T-helper 2 cell treated with Interferon-gamma antibody and Interleukin-4, amounts not matched to agents 100 ng/mL and 5 ng/mL, for 36 hours (primary cell): ENCODE results near the gene ST6GALNAC6. TPM values are rescaled to one million over a fixed set of nuclear protein-coding genes. Genes with fewer than 3 reads are reported as not detected.

Experiments
- intact Hi-C: fragments of 100-400 bp; cut with micrococcal nuclease; formaldehyde crosslinking; loops from one replicate; pipeline ENCODE4 v1.15.1; 2023
- total RNA-seq: library from RNA; stranded (reverse); gene quantifications from 2 replicates; pipeline ENCODE4 v1.2.3, GENCODE V29; 2022

ST6GALNAC6 gene
- total RNA-seq, 1 donor from 2014 or later = 96.1 TPM

GRCh38 chr9:127918183-127919107 is 19.0 kb upstream of the ST6GALNAC6 start:
- intact Hi-C loops = loop anchor here (2.0 to 5.0 kb wide), 2 partner anchors 146 to 414 kb away; no protein-coding TSS in a partner anchor

DNA sequence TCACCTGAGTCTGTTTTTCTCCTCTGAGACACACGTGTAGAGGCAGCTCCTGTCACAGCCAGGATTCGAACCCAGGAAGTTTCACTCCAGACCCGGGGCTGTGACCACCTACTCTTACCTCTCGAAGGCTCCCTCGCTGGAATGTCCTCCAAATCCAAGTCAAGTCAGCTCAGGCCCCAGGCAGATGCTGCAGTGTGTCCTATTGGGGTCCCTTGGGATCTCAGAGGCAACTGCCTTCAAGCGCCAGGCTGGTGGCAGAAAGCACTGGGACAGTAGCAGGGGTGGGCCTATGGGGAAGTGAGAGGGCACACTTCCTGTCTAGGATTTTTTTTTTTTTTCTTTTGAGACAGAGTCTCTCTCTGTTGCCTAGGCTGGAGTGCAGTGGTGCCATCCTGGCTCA is 18.2 kb upstream of the ST6GALNAC6 start:
- intact Hi-C loops = loop anchor here (1.0 to 5.0 kb wide), 5 partner anchors 14 to 413 kb away; partner anchors contain the start of gene ST6GALNAC6

DNA sequence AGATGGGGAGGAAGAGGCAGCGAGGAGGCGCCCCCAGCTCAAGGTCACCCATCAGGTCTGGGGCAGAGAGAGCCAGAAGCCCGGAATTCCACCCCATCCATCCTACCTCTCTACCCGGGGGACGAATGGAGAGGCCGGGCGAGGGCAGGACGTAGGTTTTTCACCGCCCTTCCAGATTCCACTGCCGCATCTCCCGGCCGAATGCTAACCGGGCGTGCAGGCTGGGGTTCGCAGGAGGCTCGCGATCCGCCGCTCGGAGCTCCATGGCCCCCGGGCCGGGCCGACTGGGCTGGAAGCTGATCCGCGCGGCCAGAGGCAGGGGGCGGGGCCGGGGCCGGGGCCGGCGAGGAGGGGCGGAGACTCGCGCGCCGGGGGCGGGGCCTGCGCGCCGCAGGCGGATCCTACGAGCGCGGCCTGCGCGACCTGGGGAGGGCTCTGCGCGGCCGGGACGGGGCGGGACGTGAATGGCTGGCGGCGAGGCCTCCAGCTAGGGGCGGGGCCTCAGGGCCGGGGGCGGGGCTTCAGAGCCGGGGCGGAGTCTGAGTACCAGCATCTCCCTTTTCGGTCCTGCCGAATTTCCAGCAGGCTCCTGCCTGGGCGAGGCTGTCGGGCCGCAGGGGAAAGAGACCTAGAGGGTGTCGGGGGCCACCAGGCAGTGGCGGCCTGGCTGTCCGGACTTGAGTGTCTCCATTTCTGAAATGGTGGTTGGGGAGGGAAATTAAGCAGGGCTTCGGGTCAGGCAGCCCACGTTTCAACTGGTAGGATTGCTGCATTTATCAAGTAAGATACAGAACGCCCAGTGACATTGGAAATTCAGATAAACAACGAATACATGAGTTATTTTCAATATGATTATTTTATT is 17.5 kb upstream of the ST6GALNAC6 start, which contains the start of gene ST6GALNAC4:
Gene ST6GALNAC4, minus strand, starts transcription at position 322 of the 862 bp plus-strand sequence. CDS start 622 bp downstream, outside the sequence.
- intact Hi-C loops = loop anchor here (1.0 to 5.0 kb wide), 4 partner anchors 14 to 145 kb away; partner anchors contain the start of gene ST6GALNAC6

DNA sequence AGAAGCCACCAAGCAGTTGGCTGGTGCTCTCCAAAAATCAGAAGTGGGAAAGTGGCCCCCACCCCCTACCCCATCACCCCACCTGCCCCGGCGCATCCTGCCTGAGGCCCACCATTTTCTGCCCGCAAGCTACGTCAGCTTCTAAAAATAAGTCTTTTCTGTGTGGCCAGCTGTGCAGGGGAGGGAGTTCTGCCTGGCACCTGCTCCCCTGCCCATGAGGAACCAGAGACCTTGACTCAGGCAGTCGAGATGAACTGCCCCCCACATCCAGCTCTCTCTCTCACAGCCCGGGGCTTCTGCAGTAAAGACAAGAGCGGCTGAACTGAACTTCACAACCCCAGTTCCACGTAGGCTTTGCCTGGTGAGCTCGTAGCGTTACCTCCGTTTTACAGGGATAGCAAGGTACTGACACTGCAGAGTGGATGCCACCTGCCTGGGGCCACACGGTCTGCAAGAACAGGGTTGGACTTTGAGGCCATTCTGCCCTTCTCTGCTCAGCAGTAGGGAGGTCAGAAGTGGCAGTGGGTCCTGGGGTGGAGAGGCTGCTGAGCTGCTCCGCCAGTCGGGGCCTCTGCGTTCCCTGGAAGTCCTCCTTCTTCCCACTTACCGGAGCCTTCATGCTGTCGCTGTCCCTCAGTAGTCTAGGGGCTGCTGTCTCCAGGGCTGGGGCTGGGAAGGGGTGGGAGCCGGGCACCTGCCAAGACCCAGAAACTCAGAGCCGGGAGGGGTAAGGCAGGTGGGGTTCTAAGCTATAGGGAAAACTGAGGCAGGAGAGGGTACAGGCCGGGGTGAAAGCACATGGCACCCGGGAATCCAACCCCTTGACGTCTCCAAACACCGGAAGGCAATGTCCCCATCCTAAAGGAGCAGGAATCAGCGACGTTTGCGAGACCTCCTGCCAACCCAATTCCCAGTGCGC is 16.7 kb upstream of the ST6GALNAC6 start:
- intact Hi-C loops = loop anchor here (2.0 to 5.0 kb wide), 2 partner anchors 131 to 144 kb away; no protein-coding TSS in a partner anchor

- intact Hi-C loops = loop anchor here (5.0 kb wide), 1 partner anchor 143 kb away; no protein-coding TSS in a partner anchor
Measured at GRCh38 chr9:127915325-127915752, 15.9 kb upstream of the ST6GALNAC6 start.

DNA sequence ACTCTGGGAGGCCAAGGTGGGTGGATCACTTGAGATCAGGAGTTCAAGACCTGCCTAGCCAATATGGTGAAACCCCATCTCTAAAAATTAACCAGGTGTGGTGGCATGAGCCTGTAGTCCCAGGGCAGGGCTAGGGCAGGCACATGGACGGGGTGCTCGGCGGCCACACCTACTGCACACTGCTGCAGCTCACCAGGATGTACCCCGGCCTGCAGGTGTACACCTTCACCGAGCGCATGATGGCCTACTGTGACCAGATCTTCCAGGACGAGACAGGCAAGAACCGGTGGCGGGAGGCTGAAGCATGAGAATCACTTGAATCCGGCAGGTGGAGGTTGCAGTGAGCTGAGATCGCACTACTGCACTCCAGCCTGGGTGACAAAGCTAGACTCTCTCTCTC is 14.3 kb upstream of the ST6GALNAC6 start:
- intact Hi-C loops = no loop called here

- intact Hi-C loops = no loop called here
Measured at GRCh38 chr9:127912882-127913281, 13.5 kb upstream of the ST6GALNAC6 start.

DNA sequence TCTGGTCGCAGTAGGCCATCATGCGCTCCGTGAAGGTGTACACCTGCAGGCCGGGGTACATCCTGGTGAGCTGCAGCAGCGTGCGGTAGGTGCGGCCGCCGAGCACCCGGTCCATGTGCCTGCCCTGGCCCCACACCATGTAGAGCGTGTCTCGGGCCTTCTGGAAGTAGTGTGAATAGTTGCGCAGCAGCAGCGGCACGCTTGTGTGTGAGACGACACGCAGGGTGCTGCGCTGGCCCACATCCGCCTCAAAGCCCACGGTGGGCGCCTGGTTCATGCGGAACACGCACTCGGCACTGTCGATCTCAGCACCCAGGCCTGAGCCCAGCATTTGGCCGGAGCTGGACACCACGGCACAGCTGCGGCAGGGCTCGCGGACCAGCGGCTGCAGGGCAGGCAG is 12.9 kb upstream of the ST6GALNAC6 start:
- intact Hi-C loops = no loop called here

GRCh38 chr9:127910613-127911205 is 11.3 kb upstream of the ST6GALNAC6 start:
- intact Hi-C loops = no loop called here

- intact Hi-C loops = no loop called here
Measured at GRCh38 chr9:127909839-127910273, 10.5 kb upstream of the ST6GALNAC6 start.

GRCh38 chr9:127908660-127908926 is 9.2 kb upstream of the ST6GALNAC6 start:
- intact Hi-C loops = no loop called here

DNA sequence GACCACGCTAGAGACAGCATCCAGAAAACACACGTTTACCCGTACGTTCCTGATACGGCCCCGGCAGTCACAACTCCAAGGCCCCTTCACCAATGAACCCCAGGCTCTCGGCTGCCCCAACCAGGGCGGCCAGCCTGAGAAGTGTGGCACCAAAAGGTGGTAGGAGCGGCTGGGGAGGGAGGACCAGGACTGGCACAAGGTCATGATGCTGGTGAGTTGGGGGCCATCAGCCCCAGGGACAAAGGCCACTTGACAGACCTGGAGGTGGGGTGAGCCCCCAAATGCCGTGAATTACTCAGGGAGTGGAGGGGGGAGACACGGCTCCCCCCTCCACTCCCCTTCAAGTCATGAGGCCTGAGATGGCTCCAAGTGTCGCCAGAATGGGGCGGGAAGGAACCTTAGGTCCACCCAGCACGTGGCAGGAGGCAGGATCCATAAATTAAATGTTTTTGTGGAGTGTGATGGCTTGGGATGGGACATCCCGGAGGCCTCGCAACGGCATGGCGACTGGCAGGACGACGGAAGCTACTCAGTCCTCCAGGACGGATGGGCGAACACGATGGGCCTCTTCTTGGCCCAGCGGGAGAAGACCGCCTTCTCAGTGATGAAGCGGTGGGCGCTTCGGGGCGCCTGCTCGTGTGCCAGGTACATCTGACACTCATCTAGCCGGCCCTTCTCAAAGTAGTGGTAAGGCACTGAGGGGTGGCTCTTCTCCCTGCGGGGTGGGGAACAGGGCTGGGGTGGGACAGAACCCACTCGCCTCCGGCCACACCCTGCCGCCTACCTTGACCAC is 8.7 kb upstream of the ST6GALNAC6 start:
- intact Hi-C loops = no loop called here

- intact Hi-C loops = no loop called here
Measured at GRCh38 chr9:127905788-127906191, 6.4 kb upstream of the ST6GALNAC6 start.

DNA sequence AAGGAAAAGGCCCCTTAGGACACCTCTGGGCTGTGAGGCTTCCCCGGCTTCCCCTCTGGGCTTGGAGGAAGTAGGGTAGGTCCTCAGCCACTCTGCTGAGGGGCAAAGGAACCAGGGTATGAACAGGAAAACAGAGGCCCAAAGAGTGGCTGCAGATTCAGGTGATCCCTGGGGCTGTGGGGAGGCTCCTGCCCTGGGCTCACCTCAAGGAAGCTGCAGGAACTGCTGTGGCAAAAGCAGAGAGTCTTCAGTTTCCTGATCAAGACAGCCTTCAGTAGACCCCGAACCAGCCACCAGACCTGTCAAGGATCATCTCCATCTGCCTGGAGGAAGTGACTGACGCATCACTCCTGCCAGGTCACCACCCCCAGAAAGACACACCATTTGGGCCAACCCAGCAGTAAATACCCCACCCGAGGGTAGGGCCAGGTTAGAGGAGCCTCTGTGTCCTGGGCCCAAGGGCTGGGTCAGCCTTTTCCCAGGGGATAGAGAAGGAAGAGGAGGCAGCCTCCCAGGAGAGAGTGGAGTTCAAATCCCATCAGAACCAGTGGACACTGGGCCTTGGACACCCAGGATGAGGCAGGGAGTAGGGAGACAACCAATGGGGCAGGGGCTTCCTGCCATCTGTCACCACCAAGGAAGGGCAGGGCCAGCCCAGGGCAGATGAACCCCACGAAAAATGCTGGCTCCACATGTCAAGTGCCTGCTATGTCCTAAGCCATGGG is 5.8 kb upstream of the ST6GALNAC6 start:
- intact Hi-C loops = no loop called here

- intact Hi-C loops = no loop called here
Measured at GRCh38 chr9:127904561-127905003, 5.2 kb upstream of the ST6GALNAC6 start.

GRCh38 chr9:127903557-127904475 is 4.4 kb upstream of the ST6GALNAC6 start:
- intact Hi-C loops = loop anchor here (1.0 to 2.0 kb wide), 2 partner anchors 13 to 101 kb away; partner anchors contain the start of genes FPGS and ST6GALNAC4

DNA sequence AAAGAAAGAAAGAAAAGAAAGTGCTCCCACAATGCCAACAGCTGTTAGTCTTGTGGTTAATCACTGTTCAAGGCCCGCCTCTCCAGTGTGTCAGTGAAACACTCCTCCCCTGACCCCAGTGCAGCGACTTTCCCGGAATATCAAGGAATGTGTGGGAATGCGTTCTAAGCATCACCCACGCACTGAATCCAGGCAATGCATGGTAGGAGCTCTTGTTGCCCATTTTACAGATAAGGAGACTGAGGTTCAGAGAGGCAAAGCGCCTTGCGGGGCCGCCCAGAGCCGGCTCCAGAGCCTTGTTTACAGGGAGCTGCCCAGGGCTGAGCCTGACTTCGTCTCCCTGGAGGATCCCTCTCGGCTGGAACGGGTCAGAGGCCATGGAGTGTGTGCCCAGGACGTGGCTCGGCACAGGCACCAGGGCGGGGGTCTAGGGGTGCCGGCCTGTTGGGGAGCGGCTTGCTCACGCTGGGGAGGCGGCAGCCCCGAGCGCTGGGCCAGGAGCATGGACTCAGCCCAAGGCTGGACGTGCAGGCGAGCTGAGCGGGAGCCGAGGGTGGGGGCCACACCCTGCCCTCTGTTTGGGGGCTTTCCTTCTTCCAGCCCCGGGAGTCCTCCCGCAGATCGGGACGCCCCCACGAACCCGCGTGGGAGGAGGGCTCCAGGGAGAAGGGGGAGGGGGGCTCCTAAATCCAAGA is 823 bp downstream of the ST6GALNAC6 start:
- intact Hi-C loops = loop anchor here (1.0 kb wide), 1 partner anchor 19 kb away; the partner anchor contains the start of gene ST6GALNAC4
